ENCODE data around the gene MEF2B. TPM values are rescaled to one million over a fixed set of nuclear protein-coding genes. Genes with fewer than 3 reads are reported as not detected.

Gene MEF2B
- total RNA-seq = not detected in 2 replicates

GRCh38 chr19:19170053-19170872 is at the start of gene MEF2B:
MEF2B (minus strand) TSS chr19:19170263; CDS start chr19:19150735, 19,528 bp downstream.

GRCh38 chr19:19211499-19212420 is 41.7 kb upstream of the MEF2B start, which contains the start of gene NCAN:
NCAN (plus strand) TSS chr19:19211958; CDS start chr19:19216954, 4,996 bp downstream.

GRCh38 chr19:19203012-19203856 is 33.2 kb upstream of the MEF2B start, which contains the start of gene NR2C2AP:
NR2C2AP (minus strand) TSS chr19:19203414; CDS start chr19:19203060, 354 bp downstream.

GRCh38 chr19:19192078-19192882 is 22.2 kb upstream of the MEF2B start, which contains the start of the genes BORCS8 and RFXANK:
BORCS8 (minus strand) TSS chr19:19192152; CDS start chr19:19192117, 35 bp downstream.
RFXANK (plus strand) TSS chr19:19192258; CDS start chr19:19193947, 1,689 bp downstream.

GRCh38 chr19:19138109-19138981 is 31.7 kb downstream of the MEF2B start, which contains the start of gene TMEM161A:
TMEM161A (minus strand) TSS chr19:19138478; CDS start chr19:19138428, 50 bp downstream.

Other genes starting within 250 kb of the MEF2B start
- gene HOMER3, start 229.0 kb downstream of the MEF2B start, total RNA-seq = 59.8 and 139 TPM in 2 replicates
- gene SUGP2, start 136.7 kb downstream of the MEF2B start, total RNA-seq = 15.3 and 24.3 TPM in 2 replicates
- 28.7 and 33.5 TPM in 2 replicates for gene ARMC6, start 136.7 kb downstream of the MEF2B start, total RNA-seq
- gene SLC25A42, start 106.3 kb downstream of the MEF2B start, total RNA-seq = 4.3 and 5.5 TPM in 2 replicates
- gene TMEM161A, start 31.8 kb downstream of the MEF2B start, total RNA-seq = 28.5 and 34.2 TPM in 2 replicates
- gene BORCS8, start 21.9 kb upstream of the MEF2B start, total RNA-seq = 7.9 and 21.1 TPM in 2 replicates
- gene RFXANK, start 22.0 kb upstream of the MEF2B start, total RNA-seq = 49.9 and 70.4 TPM in 2 replicates
- gene NR2C2AP, start 33.2 kb upstream of the MEF2B start, total RNA-seq = 4.7 and 7.9 TPM in 2 replicates
- not detected in 2 replicates for gene NCAN, start 41.7 kb upstream of the MEF2B start, total RNA-seq
- 0.49 and 0.72 TPM in 2 replicates for gene TM6SF2, start 103.0 kb upstream of the MEF2B start, total RNA-seq
- 27.4 and 32.9 TPM in 2 replicates for gene SUGP1, start 150.2 kb upstream of the MEF2B start, total RNA-seq
- 17.7 and 21.4 TPM in 2 replicates for gene MAU2, start 150.6 kb upstream of the MEF2B start, total RNA-seq
- 43.1 and 51.7 TPM in 2 replicates for gene GATAD2A, start 235.4 kb upstream of the MEF2B start, total RNA-seq